K562 (cell line): ENCODE results near the gene ADIPOR1. TPM values are rescaled to one million over a fixed set of nuclear protein-coding genes. Genes with fewer than 3 reads are reported as not detected.

Experiments used
- ARHGAP35 ChIP-seq: fragments of 450-650 bp; IDR thresholded peaks from 2 replicates; pipeline ENCODE4 v1.6.1; 2018; ENCODE audit not compliant: partially characterized antibody
- CBFA2T2 ChIP-seq: fragments of 450-650 bp; conservative IDR thresholded peaks from 2 replicates; pipeline ENCODE4 v1.6.1; 2017; ENCODE audit warnings: mild to moderate bottlenecking
- CEBPB ChIP-seq: fragments of 450-650 bp; IDR thresholded peaks from 2 replicates; pipeline ENCODE4 v1.6.1; 2016; ENCODE audit warnings: missing genetic modification characterization, missing compliant biosample characterization
- DEAF1 ChIP-seq: fragments of 450-650 bp; formaldehyde crosslinking; IDR thresholded peaks from 2 replicates; pipeline ENCODE4 v1.4.0; 2020; ENCODE audit warnings: mild to moderate bottlenecking, moderate library complexity
- E2F3 ChIP-seq: fragments of 250-450 bp; sonication (Bioruptor Pico); IDR thresholded peaks from 2 replicates; pipeline ENCODE4 v1.4.0; 2020; ENCODE audit warnings: mild to moderate bottlenecking
- FOSL1 ChIP-seq: fragments of 200-800 bp; sonication (Bioruptor generic); conservative IDR thresholded peaks from 2 replicates; pipeline ENCODE4 v1.6.1; 2016; ENCODE audit warnings: missing genetic modification characterization, missing compliant biosample characterization
- FOXA3 ChIP-seq, 2 experiments: fragments of 450-650 bp in 1 of 2; sonication (generic) in 1 of 2; formaldehyde crosslinking; IDR thresholded peaks in 1 of 2; conservative IDR thresholded peaks in 1 of 2; 2 replicates each; pipeline versions ENCODE4 v1.4.0 to v1.8.0; 2020 to 2022; ENCODE audit warnings: mild to moderate bottlenecking in 2 of 2, missing genetic modification reagents in 1 of 2
- HCFC1 ChIP-seq: IDR thresholded peaks from 2 replicates; pipeline ENCODE4 v1.6.1; 2012; ENCODE audit warnings: low read depth, low read length, improper control_type of control experiment
- HMG20B ChIP-seq: fragments of 250-450 bp; sonication (Bioruptor Pico); IDR thresholded peaks from 2 replicates; pipeline ENCODE4 v1.5.0; 2021; ENCODE audit warnings: mild to moderate bottlenecking
- HMGXB4 ChIP-seq: sonication (generic); formaldehyde crosslinking; IDR thresholded peaks from 2 replicates; pipeline ENCODE4 v1.8.1; 2023; ENCODE audit warnings: mild to moderate bottlenecking, missing genetic modification reagents
- HSF4 ChIP-seq: fragments of 250-450 bp; sonication (Bioruptor Pico); IDR thresholded peaks from 2 replicates; pipeline ENCODE4 v2.1.2; 2022; ENCODE audit warnings: mild to moderate bottlenecking, moderate library complexity, borderline replicate concordance
- MCM3 ChIP-seq: fragments of 450-650 bp; IDR thresholded peaks from 2 replicates; pipeline ENCODE4 v1.6.1; 2016
- MTA3 ChIP-seq: fragments of 450-650 bp; formaldehyde crosslinking; IDR thresholded peaks from 2 replicates; pipeline ENCODE4 v1.6.1; 2017; ENCODE audit warnings: mild to moderate bottlenecking, borderline replicate concordance
- MYBL2 ChIP-seq, 2 experiments: fragments of 450-650 bp in 1 of 2; sonication (generic) in 1 of 2; formaldehyde crosslinking in 1 of 2; IDR thresholded peaks; 2 replicates each; pipeline versions ENCODE4 v1.6.1 to v1.8.1; 2017 to 2022; ENCODE audit warnings: borderline replicate concordance in 1 of 2, inconsistent platforms in 1 of 2, low read depth in 1 of 2, mild to moderate bottlenecking in 1 of 2, missing genetic modification reagents in 1 of 2, moderate library complexity in 1 of 2
- NFATC3 ChIP-seq: fragments of 450-650 bp; IDR thresholded peaks from 2 replicates; pipeline ENCODE4 v1.6.1; 2017; ENCODE audit warnings: mild to moderate bottlenecking
- PHB ChIP-seq: fragments of 250-450 bp; sonication (Bioruptor Pico); IDR thresholded peaks from 2 replicates; pipeline ENCODE4 v1.5.0; 2021
- POLR3A ChIP-seq: IDR thresholded peaks from 2 replicates; pipeline ENCODE4 v1.6.1; 2011; ENCODE audit warnings: borderline replicate concordance, mild to moderate bottlenecking, moderate library complexity; ENCODE audit not compliant: insufficient read length, insufficient read depth; ENCODE audit errors: extremely low read depth
- POU5F1 ChIP-seq: fragments of 150-350 bp; IDR thresholded peaks from 2 replicates; pipeline ENCODE4 v1.6.1; 2014; ENCODE audit warnings: borderline replicate concordance, low read length, low read depth, mild to moderate bottlenecking; ENCODE audit not compliant: partially characterized antibody
- PTRF ChIP-seq: fragments of 450-650 bp; IDR thresholded peaks from 2 replicates; pipeline ENCODE4 v1.6.1; 2016; ENCODE audit warnings: mild to moderate bottlenecking, missing genetic modification characterization, missing compliant biosample characterization
- SIX5 ChIP-seq, 2 experiments: IDR thresholded peaks; 2 replicates each; pipeline ENCODE4 v1.6.1; 2011; ENCODE audit warnings: low read length in 2 of 2, borderline replicate concordance in 1 of 2, low read depth in 1 of 2, mild to moderate bottlenecking in 1 of 2, moderate library complexity in 1 of 2; ENCODE audit not compliant: insufficient read depth in 1 of 2
- SP1 ChIP-seq: sonication (generic); formaldehyde crosslinking; IDR thresholded peaks from 2 replicates; pipeline ENCODE4 v1.8.1; 2022; ENCODE audit warnings: mild to moderate bottlenecking, missing genetic modification reagents
- SP2 ChIP-seq: IDR thresholded peaks from 2 replicates; pipeline ENCODE4 v1.6.1; 2011; ENCODE audit warnings: mild to moderate bottlenecking, low read depth, low read length, moderate library complexity; ENCODE audit not compliant: poor library complexity, severe bottlenecking; ENCODE audit errors: extremely low read depth
- ZFPM2 ChIP-seq: fragments of 250-450 bp; sonication (Bioruptor Pico); IDR thresholded peaks from 2 replicates; pipeline ENCODE4 v1.5.1; 2022; ENCODE audit warnings: mild to moderate bottlenecking
- ZKSCAN3 ChIP-seq: fragments of 250-450 bp; sonication (Bioruptor Pico); IDR thresholded peaks from 2 replicates; pipeline ENCODE4 v1.4.0; 2020
- ZNF174 ChIP-seq: fragments of 250-450 bp; sonication (Bioruptor Pico); IDR thresholded peaks from 2 replicates; pipeline ENCODE4 v1.4.0; 2020; ENCODE audit warnings: mild to moderate bottlenecking
- ZNF253 ChIP-seq: fragments of 250-450 bp; sonication (Bioruptor Pico); conservative IDR thresholded peaks from 2 replicates; pipeline ENCODE4 v1.6.1; 2021; ENCODE audit warnings: mild to moderate bottlenecking
- ZNF324 ChIP-seq: fragments of 250-450 bp; sonication (Bioruptor Pico); IDR thresholded peaks from 2 replicates; pipeline ENCODE4 v1.4.0; 2020; ENCODE audit warnings: mild to moderate bottlenecking
- polyA plus RNA-seq, 8 experiments: library from polyadenylated mRNA; depleted of rRNA in 4 of 8; stranded (reverse) in 5 of 8; unstranded in 3 of 8; fragments of >200 nt; fragmentation: Nextera tagmentation in 2 of 8; fragmentation: Illumina TruSeq in 1 of 8; extraction: Ambion mirVana in 2 of 8; extraction: Trizol in 1 of 8; gene quantifications; 2 replicates each; pipeline versions ENCODE4 v1.2.1 to v1.2.3, GENCODE V29; 2011 to 2014; ENCODE audit warnings: inconsistent platforms in 1 of 8, missing spikeins in 1 of 8
- total RNA-seq, 7 experiments: library from RNA; depleted of rRNA in 6 of 7; stranded (reverse); fragments of >200 nt in 6 of 7; fragmentation: Illumina TruSeq in 2 of 7; extraction: Trizol in 2 of 7; gene quantifications; 2 replicates each; pipeline versions ENCODE4 v1.2.1 to v1.2.3, GENCODE V29; 2011 to 2021; ENCODE audit warnings: low replicate concordance in 1 of 7

The ADIPOR1 gene
- total and polyA plus RNA-seq, 9 of the 15 experiments (the other 6 are each of a cell fraction or from before 2014, with no cell fraction given): 29.0 to 217 (median 100) TPM

GRCh38 chr1:202958544-202959275, 598 bp upstream of the ADIPOR1 start (continued):
- TF ChIP-seq HSF4 (CRISPR knock-in tag): no peak
- TF ChIP-seq E2F3: no peak
- no peak for TF ChIP-seq ZNF324 (CRISPR knock-in tag)
- no peak for TF ChIP-seq ZNF253
- no peak for TF ChIP-seq SIX5 (IDR thresholded peaks at IDR 0.05; ENCODE audit: borderline replicate concordance in 1 of 2, insufficient read depth in 1 of 2, low read depth in 1 of 2, low read length in 2 of 2)
- TF ChIP-seq PHB (CRISPR knock-in tag): no peak
- no peak for TF ChIP-seq HCFC1
- no peak for TF ChIP-seq POU5F1
- TF ChIP-seq HMG20B (CRISPR knock-in tag): no peak
- no peak for TF ChIP-seq DEAF1 (CRISPR knock-in tag)
- 0 out of 2 replicates have a peak, but pooled peaks have one; percentile 3 for TF ChIP-seq ZKSCAN3 (CRISPR knock-in tag)
- peak; percentile 39; the same call in 1 of the 2 replicates for TF ChIP-seq NFATC3
- peak; percentile 24; the same call in 1 of the 2 replicates for TF ChIP-seq HMGXB4 (CRISPR knock-in tag)
- no peak for TF ChIP-seq CBFA2T2
- no peak for TF ChIP-seq MCM3
- no peak for TF ChIP-seq MYBL2 (IDR thresholded peaks at IDR 0.05; ENCODE audit: low read depth)
- no peak for TF ChIP-seq MYBL2 (CRISPR knock-in tag; IDR thresholded peaks at IDR 0.05; ENCODE audit: borderline replicate concordance)
- TF ChIP-seq SP1 (CRISPR knock-in tag): no peak; the same call in 1 of the 2 replicates
- TF ChIP-seq MTA3: peak; percentile 27
- no peak; a peak in 1 of 4 replicates for TF ChIP-seq FOXA3 (CRISPR knock-in tag; conservative IDR thresholded peaks at IDR 0.05 in 1 of 2, IDR thresholded peaks at IDR 0.05 in 1 of 2)
- no peak for TF ChIP-seq POLR3A
- TF ChIP-seq ZNF174 (CRISPR knock-in tag): no peak
- TF ChIP-seq SP2: no peak
- TF ChIP-seq FOSL1 (tag): no peak
- no peak for TF ChIP-seq CEBPB
- TF ChIP-seq PTRF: no peak
- TF ChIP-seq ARHGAP35: no peak
- no peak for TF ChIP-seq ZFPM2 (CRISPR knock-in tag)
